ENCODE measurements around the gene PERP.
"Not testable (repeated sequence)": the region's sequence is repeated elsewhere in the genome, so short reads cannot be mapped to it uniquely, and the experiment has no call there.

GRCh38 chr6:138119229-138119628 lies 12.0 kb upstream of the PERP start:
- TF ChIP-seq, protein P1, sequence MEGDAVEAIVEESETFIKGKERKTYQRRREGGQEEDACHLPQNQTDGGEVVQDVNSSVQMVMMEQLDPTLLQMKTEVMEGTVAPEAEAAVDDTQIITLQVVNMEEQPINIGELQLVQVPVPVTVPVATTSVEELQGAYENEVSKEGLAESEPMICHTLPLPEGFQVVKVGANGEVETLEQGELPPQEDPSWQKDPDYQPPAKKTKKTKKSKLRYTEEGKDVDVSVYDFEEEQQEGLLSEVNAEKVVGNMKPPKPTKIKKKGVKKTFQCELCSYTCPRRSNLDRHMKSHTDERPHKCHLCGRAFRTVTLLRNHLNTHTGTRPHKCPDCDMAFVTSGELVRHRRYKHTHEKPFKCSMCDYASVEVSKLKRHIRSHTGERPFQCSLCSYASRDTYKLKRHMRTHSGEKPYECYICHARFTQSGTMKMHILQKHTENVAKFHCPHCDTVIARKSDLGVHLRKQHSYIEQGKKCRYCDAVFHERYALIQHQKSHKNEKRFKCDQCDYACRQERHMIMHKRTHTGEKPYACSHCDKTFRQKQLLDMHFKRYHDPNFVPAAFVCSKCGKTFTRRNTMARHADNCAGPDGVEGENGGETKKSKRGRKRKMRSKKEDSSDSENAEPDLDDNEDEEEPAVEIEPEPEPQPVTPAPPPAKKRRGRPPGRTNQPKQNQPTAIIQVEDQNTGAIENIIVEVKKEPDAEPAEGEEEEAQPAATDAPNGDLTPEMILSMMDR (IDR thresholded peaks at IDR 0.05): not testable (repeated sequence)
- not testable (repeated sequence) for TF ChIP-seq EZH2 (IDR thresholded peaks at IDR 0.05; ENCODE audit: borderline replicate concordance, insufficient read depth, low read depth, low read length, poor library complexity, severe bottlenecking)
